GM19372 (cell line): ENCODE results near the gene NKD1.

Source experiments
- ATAC-seq: cut with Tn5 transposase; IDR thresholded peaks from one replicate; pipeline ENCODE4 v1.9.1; 2021; ENCODE audit warnings: mild to moderate bottlenecking, low read depth, moderate library complexity; ENCODE audit not compliant: unreplicated experiment

Gene NKD1

DNA sequence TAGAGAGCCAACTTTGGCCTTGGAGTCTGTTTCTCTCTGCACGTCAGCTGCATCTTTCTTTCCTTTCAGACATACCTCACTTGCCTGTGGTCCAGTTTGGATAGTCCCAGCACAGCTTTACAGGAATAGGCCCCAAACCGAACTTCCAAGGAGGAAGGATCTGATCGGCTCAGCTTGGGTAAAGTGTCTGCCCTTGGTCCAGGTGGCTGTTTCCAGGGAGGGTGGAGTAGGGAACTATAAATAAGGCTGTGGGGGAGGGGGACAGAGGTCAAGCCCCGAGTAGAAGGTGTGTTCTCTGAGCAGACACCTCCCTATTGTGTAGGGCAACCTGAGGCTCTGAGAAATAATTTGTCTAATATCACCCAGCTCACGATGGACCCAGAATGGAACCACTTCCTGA, 29.2 kb upstream of the NKD1 start:
- ATAC-seq: no peak

DNA sequence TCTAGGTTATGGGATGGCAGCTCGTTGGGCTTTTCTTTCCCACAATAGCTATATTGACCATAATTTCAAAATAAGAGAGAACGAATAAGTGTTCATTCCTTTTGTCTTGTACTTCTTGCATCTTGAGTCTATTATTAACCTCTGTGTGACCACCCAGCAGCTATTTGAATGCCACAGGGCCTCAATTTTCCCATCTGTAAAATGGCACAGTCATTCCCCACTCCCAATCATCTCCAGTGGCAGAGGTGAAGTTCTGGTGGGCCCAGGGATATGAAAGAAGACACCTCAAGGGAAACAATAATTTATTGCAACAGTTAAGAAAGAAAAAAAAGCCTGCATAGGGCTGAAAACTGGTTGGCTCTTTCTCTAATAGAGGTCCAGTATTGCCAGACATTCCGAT, 28.6 kb upstream of the NKD1 start:
- ATAC-seq: no peak

DNA sequence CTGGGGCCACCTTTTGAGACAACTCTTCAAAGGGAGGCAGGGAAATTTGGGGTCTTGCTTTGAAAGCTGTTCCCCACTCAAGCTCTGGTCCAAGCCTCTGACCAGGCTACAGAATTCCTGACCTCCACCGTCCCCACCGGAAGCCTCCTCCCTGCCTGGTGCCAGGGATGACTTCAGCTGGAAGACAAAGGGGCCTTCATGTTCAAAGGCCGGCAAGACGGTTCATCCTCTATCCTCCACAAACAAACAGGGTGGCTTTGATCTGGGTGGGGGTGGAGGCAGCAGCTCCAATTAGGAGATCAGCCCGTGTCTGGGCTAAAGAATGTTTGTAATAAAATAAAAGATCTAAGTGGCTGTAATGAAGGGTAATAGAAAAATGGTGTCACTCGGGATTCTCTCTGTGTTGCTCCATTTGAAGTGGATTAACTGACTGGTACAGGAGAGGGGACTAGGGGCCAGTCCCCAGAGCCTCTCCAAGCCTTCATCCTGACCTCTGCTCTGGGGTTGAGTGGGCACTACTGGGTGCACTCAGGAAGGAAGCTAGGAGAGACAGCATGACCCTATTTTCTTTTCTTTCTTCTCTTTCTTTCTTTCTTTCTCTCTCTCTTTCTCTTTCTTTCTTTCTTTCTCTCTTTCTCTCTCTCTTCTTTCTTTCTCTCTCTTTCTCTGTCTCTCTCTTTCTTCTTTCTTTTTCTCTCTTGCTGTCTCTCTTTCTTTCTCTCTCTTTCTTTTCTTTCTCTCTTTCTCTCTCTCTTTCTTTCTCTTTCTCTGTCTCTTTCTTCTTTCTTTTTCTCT, 27.5 kb upstream of the NKD1 start:
- ATAC-seq: no peak

DNA sequence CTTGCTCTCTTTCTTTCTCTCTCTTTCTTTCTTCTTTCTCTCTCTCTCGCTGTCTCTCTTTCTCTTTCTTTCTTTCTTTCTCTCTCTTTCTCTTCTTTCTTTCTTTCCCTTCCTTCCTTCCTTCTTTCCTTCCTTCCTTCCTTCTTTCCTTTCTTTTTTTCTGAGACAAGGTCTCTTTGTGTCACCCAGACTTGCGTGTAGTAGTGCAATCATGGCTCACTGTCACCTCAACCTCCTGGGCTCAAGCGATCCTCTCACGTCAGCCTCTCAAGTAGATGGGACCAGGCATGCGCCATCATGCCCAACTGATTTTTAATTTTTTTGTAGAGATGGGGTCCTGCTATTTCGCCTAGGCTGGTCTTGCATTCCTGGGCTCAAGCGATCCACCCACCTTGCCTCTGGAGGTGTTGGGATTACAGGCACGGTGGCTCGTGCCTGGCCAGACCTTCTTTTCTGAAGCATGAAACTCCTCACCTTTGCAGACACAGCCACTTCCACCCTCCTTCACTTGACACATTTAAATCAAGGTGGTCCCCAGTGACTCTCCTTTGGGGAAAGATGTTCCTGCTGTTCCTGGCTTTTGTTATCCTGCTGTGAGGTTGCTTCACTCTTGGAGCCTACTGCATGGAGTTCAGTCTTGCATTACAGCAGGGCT, 26.8 kb upstream of the NKD1 start:
- ATAC-seq: no peak

DNA sequence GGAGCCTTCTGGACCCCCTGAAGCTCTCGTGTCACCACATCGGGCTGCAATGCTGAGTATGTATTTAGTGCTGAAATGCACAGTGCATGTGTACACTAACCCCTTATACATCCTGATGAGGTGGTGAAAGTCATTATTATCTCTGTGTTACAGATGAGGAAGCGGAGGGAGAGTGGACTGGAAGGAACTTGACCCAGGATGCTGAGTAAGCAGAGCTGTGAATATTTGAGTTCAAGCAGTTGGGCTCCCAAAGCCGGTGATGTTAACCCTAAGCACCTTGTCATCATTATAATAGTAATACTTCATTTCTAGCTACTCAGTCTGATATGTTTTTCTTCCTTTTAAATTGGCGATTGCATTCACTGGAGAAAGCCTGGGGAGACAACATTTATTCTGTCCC, 25.9 kb upstream of the NKD1 start:
- ATAC-seq: no peak

DNA sequence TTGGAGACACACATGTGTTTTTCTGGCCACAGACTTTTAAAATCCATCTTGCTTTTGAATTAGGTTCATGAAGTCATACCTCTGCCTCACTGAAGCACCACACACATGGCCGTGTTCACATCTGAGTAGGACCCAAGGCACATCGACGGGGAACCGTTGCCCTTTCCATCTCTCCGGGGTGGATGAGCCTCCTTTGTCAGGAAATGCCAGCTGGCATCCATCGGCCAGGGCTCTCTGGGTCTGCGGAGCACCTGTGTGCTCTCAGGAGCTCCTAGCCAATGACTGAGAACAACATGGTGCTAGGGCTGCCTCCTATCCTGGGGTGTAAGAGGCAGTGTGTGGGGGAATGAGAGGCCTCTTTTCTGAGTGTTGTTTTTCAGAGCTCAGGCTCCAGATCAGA, 24.5 kb upstream of the NKD1 start:
- ATAC-seq: no peak

DNA sequence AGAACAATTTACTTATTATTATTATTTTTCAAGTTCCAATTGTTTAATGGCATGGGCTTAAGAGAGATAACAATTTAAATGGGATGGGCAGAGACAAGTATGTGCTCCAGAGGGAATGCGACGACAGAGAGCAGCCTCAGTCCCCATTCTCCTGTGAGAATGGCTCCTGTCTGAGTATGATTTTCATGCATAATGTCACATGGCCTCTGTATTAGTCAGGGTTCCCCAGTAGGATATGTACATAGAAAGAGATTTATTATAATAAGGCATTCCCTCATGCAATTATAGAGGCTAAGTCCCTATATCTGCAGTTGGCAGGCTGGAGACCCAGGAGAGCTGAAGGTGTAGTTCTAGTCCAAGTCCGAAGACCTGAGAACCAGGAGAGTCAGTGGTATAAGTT, 22.9 kb upstream of the NKD1 start:
- no peak for ATAC-seq

DNA sequence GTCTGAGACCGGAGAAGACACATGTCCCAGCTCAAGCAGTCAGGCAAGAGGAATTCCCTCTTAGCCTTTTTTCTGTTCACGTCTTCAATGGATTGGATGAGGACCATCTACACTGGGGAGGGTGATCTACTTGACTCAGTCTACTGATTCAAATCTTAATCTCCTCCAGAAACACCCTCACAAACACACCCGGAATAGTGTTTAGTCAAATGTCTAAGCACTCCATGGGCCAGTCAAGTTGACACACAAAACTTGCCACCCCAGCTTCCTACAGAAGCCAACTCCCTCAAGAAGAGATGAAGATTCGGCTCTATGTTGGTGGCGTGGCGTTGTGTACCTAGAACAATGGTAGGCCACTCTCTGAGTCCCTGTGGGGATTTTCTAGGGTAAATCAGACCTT, 22.5 kb upstream of the NKD1 start:
- no peak for ATAC-seq

DNA sequence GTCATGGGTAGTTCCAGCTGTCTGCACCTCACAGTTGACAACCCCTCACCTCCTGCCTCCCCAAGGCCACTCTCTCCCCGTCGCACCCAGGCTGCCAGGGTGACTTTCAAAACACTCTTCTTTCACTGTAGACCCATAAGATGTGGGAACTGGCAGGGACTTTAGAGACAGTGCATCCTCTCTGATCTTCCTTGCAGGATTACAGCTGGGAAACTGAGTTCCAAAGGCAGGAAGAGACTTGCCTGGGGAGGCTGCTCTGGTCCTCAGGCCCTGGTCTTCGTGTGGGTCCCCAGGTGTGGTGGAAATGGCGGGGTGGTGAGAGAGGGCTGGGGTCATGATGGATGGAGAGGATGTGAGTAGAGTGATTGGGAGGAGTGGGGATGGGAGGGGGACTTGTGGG, 21.9 kb upstream of the NKD1 start:
- ATAC-seq: no peak

DNA sequence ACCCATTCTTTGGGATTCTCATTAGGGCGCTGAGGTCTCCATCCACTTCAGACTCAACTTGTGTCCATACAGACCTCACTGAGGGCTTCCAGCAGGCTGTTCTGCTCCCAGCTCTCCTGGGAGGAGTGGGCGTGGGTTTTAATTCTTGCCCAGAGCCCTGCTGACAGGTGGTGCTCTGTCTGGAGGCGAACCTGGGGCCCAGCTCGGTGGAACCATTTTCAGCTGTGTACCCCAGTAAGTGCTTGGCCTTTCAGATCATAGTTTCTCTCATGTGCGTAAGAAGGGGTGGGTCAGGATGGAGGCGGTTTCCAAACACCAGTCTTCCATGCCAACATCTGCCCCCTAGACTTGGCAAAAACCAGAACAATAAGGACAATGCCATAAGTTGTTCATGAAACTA, 21.4 kb upstream of the NKD1 start:
- no peak for ATAC-seq

DNA sequence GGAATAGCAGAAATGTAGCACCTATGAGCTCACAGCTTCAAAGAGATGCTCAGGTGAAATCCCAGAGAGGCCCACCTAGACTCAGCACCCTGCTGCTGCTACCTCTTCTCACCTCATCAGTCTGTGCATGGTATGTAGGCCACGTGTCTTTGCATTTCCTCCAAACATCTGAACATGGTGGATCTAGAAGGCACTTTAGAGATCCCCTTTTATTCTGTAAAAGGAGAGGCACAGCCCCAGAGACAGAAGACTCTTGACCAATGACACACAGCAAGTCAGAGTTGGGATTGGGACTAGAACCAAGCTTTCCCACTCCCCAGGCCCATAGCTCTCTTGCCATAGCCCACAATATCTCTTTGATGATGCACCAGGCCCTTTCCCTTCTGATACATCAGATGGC, 19.4 kb upstream of the NKD1 start:
- no peak for ATAC-seq

DNA sequence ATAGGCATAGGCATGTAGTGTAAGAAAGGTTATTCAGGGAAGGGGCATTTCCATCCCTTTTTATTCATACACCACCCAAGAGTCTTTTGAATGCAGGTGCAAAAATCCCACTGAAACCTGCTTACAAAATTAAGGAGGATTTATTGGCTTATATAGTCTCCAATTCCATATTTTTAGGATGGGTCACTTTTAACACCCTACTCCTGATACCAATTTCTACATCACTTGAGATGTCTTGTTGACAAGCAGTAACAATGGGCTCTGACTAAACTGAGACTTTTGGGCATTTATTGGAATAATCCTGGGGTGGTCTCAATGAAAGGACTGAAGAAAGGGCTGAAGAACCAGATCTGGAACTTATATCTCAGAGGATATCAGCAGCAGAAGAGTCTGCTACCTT, 18.9 kb upstream of the NKD1 start:
- no peak for ATAC-seq

DNA sequence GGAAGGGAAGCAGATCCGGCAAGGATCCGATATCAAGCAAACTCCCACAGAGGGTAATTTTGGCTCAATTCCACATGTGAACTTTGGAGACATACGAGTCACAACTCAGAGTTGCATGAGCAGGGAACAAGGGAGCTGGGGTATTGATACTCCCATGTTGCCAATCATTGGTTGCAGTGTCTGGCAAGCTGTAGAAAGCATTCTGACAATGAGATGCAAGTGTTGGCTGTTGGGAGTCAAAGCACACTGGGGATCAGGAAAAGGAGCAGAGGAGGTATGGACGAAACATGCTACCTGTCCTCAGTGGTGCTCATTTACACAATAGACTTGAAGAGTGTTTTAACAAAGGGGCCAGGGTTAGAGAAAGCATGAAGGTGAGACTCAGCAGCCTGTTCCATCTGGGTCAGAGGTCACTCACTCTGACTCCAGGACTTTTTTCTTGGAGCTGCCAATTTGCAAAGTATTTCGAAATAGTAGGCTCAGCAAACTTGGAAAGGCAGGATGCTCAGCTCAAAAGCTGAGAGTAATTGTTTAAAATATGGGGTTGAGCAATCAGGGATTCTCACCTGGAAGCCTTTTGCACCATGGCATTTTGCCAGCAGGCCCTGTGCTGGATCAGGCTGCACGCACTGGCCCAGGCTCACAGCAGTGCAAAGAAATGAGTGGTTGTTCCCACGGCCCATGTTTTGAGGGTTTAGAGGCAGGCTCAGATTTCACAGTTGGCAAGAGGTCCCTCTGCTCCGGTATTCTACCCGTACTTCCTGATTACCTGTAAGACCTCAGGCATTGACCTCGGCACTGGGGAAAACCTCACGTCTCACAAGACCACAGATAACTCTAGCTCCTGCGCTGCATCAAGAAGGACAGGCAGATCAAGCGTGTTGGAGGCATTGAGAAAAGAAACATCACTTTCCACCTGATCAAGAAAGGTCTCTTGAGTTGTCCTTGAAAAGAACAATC, 17.6 kb upstream of the NKD1 start:
- no peak for ATAC-seq

DNA sequence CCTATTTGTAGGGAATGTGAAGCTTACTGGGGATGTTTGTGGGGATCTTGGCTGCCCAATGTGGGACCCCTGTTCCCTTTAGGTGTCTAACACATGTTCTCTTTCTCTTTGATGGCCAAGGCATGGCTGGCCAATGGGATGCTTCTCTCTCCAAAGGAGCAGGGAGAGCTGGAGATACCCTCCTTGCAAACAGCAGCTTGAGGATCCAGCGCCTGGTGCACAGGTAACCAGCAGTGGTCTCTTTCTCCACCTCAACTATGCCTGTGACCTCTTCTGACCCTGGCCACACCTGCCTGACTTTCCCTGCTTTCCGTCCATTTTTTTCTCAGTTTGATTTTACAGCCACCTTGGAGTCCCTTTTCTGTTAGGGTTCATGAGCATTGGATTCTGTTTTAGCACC, 16.8 kb upstream of the NKD1 start:
- no peak for ATAC-seq

DNA sequence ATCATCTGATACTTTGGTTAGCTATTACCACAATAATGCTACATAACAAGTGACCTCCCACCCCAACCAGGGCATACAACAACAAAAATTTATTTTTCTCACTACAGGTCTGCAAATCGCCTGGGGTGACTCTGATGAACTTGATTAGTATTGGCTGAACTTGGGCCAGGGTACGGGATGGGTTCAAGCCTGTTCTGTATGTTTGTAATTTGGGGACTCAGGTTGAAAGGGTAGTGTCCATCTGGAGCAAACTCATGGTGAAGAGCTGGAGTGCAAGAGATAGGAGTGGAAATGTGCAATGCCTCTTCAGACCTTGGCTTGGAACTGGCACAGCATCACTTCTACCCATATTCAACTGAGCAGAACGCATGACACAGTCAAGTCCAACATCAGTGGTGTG, 16.3 kb upstream of the NKD1 start:
- ATAC-seq: no peak

DNA sequence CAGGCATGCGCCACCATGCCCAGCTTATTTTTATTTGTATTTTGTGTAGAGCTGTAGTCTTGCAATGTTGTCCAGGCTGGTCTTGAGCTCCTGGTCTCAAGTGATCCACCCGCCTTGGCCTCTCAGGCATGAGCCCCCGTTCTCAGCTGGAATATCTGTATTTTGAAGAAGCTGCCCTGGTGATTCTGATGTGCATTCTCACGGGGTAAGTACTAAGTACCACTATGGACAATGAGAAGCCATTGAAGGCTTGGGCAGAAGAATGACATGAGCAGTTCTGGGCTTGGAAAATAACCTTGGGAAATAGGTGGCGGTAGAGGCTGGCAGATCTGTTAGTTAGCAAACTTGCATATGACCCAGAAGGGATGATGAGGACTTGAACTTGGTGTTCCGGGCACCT, 15.6 kb upstream of the NKD1 start:
- no peak for ATAC-seq

DNA sequence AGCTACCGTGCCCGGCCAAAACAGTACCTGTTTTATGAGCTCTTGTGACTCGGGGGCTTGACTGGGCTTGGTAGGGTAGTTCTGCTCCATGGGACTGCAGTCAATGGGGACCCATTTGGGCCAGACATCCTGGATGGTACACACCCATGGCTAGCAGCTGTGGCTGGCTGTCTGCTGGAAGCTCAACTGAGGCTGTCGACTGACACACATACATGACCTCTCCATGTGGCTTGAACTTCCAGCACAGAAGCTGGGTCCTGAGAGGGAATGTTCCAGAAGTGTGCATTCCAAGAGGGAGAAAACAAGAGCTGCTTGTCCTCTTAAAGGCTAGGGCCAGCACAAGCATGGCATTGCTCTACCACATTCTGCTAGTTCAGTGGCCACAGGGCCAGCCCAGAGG, 14.9 kb upstream of the NKD1 start:
- no peak for ATAC-seq

DNA sequence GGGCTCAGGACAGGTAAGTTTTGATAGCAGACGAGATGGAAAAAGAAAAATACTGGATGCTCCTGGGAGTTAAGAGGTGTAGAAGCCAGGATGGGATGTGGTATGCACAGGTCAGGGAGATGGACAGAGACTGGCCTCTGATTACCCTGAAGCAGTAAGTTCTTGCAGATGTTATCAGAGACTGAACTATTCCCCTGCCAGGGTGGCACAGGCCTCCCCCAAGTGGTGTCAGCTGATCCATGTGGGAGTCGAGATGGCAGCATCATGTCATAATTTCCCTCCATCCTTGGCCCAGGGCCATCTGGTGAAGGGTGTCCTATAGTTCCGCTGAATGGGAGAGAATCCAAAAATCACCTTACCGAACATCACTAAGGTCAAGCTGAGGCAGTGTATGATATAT, 14.1 kb upstream of the NKD1 start:
- ATAC-seq: no peak

DNA sequence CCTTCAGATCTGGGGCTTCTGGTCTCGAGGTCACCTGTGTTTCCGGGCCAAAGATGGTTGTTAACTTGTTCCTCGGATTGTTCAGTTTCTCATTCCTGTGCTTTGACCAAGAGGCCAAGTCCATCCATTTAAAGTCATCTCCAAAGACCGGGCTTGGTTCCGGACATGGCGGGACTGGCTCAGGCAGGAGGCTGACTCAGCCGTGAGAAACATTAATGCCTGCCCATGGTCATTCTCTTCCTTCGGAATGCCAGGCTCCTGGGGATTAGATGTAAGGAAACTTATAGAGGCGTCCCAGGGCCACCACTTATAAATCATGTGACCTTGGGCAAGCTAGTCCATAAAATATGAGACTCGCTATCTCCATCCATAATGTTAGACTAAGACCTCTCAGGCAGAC, 13.6 kb upstream of the NKD1 start:
- ATAC-seq: no peak

DNA sequence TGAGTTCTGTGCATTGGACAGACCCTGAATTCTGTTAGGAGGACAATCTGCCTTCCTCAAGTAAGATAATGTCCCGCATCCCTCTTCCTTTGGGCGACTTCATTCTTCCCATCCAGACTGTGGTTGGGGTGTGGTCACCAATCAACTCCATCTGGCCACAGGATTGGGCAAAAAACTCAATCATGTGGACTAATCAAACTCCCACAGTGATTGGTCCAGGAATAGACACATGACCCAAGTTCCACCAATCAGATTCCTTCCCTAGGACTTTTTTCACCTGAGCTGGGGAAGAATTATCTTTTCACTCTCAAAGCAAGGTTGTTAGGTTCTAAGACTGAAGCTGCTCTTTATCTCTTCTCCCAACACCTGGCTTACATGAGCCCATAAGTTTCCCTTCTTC, 13.2 kb upstream of the NKD1 start:
- ATAC-seq: no peak

DNA sequence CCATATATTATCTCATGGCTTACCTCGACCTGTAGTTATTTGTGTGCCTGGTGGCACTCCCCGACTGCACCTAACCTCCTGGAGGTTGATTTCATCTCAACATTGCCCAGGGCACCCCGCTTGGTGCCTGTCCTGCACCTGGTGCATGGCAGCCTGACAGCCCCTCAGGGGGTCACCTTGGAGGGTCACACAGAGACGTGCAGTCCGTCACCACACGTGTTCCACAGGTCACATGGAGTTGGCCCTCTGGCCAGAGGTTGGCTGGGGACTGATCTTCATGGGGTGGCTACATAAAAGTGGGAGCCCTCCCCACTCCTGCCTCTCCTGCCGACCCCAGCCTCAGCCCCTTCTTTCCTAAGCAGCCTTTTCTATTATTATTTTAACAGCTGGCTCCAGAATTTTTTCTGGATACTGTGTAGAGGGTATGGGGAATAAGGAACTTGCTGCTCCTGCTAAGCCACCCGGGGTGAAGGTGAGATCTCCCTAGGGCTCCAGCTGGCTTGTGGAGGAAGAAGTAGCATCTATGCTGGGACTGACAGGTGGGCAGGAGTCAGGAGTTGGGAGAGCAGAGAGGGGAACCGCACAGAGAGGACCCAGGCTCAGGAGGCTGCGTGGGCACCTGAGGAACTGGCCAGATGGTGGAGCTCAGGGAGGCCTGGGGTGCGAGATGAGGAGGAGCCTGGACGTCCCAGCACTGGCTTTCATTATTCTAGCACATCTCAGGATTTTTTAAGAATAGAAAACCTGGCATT, 12.5 kb upstream of the NKD1 start:
- ATAC-seq: no peak
